K562 (cell line): ENCODE results near the gene SLC22A23. TPM values are rescaled to one million over a fixed set of nuclear protein-coding genes. Genes with fewer than 3 reads are reported as not detected.

Source experiments
- ATAC-seq: fragments of 200-7000 bp; cut with Tn5 transposase; 3 replicates; pipeline ENCODE4 v1.9.1; 2020; ENCODE audit warnings: moderate library complexity
- BruUV-seq: library from RNA; stranded (reverse); fragments of 400-500 nt; replicated peaks from 2 replicates; lab custom pipeline; 2021; lab: Mats Ljungman, UMichigan
- CTCF ChIA-PET: fragments of 300-600 bp; formaldehyde crosslinking; extraction: SDS; loops from one replicate; lab custom pipeline; 2021; ENCODE audit warnings: low intra/inter-chr PET ratio; lab: Yijun Ruan, JAX
- POLR2A ChIA-PET: fragments of 300-600, 350-650 bp; sonication (Branson Sonifier 250); formaldehyde crosslinking; extraction: SDS; loops from one replicate; lab custom pipeline; 2021; ENCODE audit warnings: antibody characterized with exemption, inconsistent platforms; lab: Yijun Ruan, JAX
- DNase-seq, 4 experiments: peaks; one replicate each; pipeline versions ENCODE4 v3.0.0 to v3.0.0-alpha.2; 2011 to 2018; ENCODE audit warnings: low spot score in 3 of 4, mixed read lengths in 3 of 4; ENCODE audit errors: extremely low read depth in 1 of 4
- FAIRE-seq: peaks from 2 replicates; lab custom pipeline; 2011; peaks lifted over from hg19 to GRCh38; lab: Jason Lieb, UNC
- H2AFZ ChIP-seq: 2 replicates; pipeline ENCODE4 v1.6.0; 2011; ENCODE audit warnings: low read depth, low read length, control low read depth, inconsistent platforms
- H3K27ac ChIP-seq: fragments of 200-600 bp; 3 replicates; pipeline ENCODE4 v1.8.0; 2011; ENCODE audit warnings: low read depth, mild to moderate bottlenecking, control low read depth, inconsistent platforms, low read length, moderate library complexity, mixed read lengths; ENCODE audit errors: extremely low read depth
- H3K27me3 ChIP-seq, 2 experiments: fragments of 300-600 bp in 1 of 2; 2 replicates in 1 of 2; 3 replicates in 1 of 2; pipeline versions ENCODE4 v1.6.0 to v1.8.0; 2011; ENCODE audit warnings: inconsistent platforms in 2 of 2, low read length in 2 of 2, mild to moderate bottlenecking in 1 of 2, mixed read lengths in 1 of 2, moderate library complexity in 1 of 2; ENCODE audit not compliant: control insufficient read depth in 2 of 2, insufficient read depth in 2 of 2
- H3K36me3 ChIP-seq: fragments of 300-600 bp; 3 replicates; pipeline ENCODE4 v1.8.0; 2011; ENCODE audit warnings: mild to moderate bottlenecking, low read length, inconsistent platforms; ENCODE audit not compliant: control insufficient read depth, insufficient read depth
- H3K4me1 ChIP-seq, 2 experiments: fragments of 200-600 bp in 1 of 2; replicated peaks in 1 of 2; 2 replicates in 1 of 2; 3 replicates in 1 of 2; pipeline versions ENCODE4 v1.5.1 to v1.8.0; 2011; ENCODE audit warnings: inconsistent platforms in 2 of 2, low read length in 2 of 2, mild to moderate bottlenecking in 1 of 2, mixed read lengths in 1 of 2, moderate library complexity in 1 of 2; ENCODE audit not compliant: control insufficient read depth in 2 of 2, insufficient read depth in 2 of 2
- H3K4me2 ChIP-seq: 2 replicates; pipeline ENCODE4 v1.6.1; 2011; ENCODE audit warnings: low read length, control low read depth, inconsistent platforms, mixed read lengths; ENCODE audit not compliant: insufficient read depth
- H3K4me3 ChIP-seq: fragments of 200-600 bp; sonication (generic), shearing (Covaris generic); 2 replicates; pipeline ENCODE4 v1.5.1; 2016; ENCODE audit warnings: control low read depth, inconsistent platforms
- H3K79me2 ChIP-seq: fragments of 200-600 bp; 3 replicates; pipeline ENCODE4 v1.8.0; 2011; ENCODE audit warnings: low read length, inconsistent platforms; ENCODE audit not compliant: control insufficient read depth, insufficient read depth
- H3K9ac ChIP-seq, 2 experiments: 2 replicates each; pipeline versions ENCODE4 v1.6.0 to v1.6.1; 2011; ENCODE audit warnings: low read depth in 2 of 2, low read length in 2 of 2, control low read depth in 1 of 2, inconsistent platforms in 1 of 2, mild to moderate bottlenecking in 1 of 2, mixed read lengths in 1 of 2; ENCODE audit not compliant: insufficient read depth in 1 of 2
- H3K9me1 ChIP-seq: one replicate; pipeline ENCODE4 v1.6.0; 2011; ENCODE audit warnings: inconsistent platforms, mild to moderate bottlenecking, low read length, moderate library complexity; ENCODE audit not compliant: control insufficient read depth, insufficient read depth
- H3K9me3 ChIP-seq: replicated peaks from 2 replicates; pipeline ENCODE4 v1.5.1; 2011; ENCODE audit warnings: low read depth, low read length, inconsistent platforms; ENCODE audit not compliant: control insufficient read depth, insufficient read depth
- H4K20me1 ChIP-seq: replicated peaks from 2 replicates; pipeline ENCODE4 v1.6.1; 2011; ENCODE audit warnings: low read length, inconsistent platforms, mixed read lengths; ENCODE audit not compliant: control insufficient read depth, insufficient read depth
- BMI1 ChIP-seq: fragments of 150-350 bp; IDR thresholded peaks from 2 replicates; pipeline ENCODE4 v1.6.1; 2014; ENCODE audit warnings: low read length
- ETS1 ChIP-seq: conservative IDR thresholded peaks from 2 replicates; pipeline ENCODE4 v1.6.1; 2011; ENCODE audit warnings: low read depth, mild to moderate bottlenecking, low read length; ENCODE audit not compliant: control insufficient read depth
- FOXA1 ChIP-seq: fragments of 450-650 bp; IDR thresholded peaks from 2 replicates; pipeline ENCODE4 v1.6.1; 2016; ENCODE audit warnings: mild to moderate bottlenecking, borderline replicate concordance
- HDAC1 ChIP-seq, 2 experiments: fragments of 450-650 bp; IDR thresholded peaks; 2 replicates each; pipeline ENCODE4 v1.6.1; 2016 to 2017; ENCODE audit warnings: inconsistent platforms in 1 of 2, mild to moderate bottlenecking in 1 of 2, moderate library complexity in 1 of 2
- HDAC2 ChIP-seq: fragments of 450-650 bp; IDR thresholded peaks from 2 replicates; pipeline ENCODE4 v1.6.1; 2016; ENCODE audit warnings: mild to moderate bottlenecking
- HOMEZ ChIP-seq: fragments of 250-450 bp; sonication (Bioruptor Pico); IDR thresholded peaks from 2 replicates; pipeline ENCODE4 v1.4.0; 2020; ENCODE audit warnings: mild to moderate bottlenecking, moderate library complexity
- MYNN ChIP-seq, 2 experiments: sonication (generic); formaldehyde crosslinking in 1 of 2; IDR thresholded peaks; 2 replicates each; pipeline versions ENCODE4 v1.5.0 to v1.6.1; 2016 to 2020; ENCODE audit warnings: antibody characterized with exemption in 1 of 2, missing genetic modification reagents in 1 of 2
- OTX1 ChIP-seq: fragments of 450-650 bp; formaldehyde crosslinking; IDR thresholded peaks from 2 replicates; pipeline ENCODE4 v1.4.0; 2022; ENCODE audit warnings: mild to moderate bottlenecking
- PHF21A ChIP-seq: fragments of 450-650 bp; IDR thresholded peaks from 2 replicates; pipeline ENCODE4 v1.6.1; 2017; ENCODE audit warnings: low read depth, borderline replicate concordance
- RBM22 ChIP-seq: fragments of 200-400 bp; formaldehyde crosslinking; IDR thresholded peaks from 2 replicates; pipeline ENCODE4 v1.6.1; 2018; ENCODE audit warnings: low read length, low read depth; ENCODE audit not compliant: poor library complexity, severe bottlenecking
- RCOR1 ChIP-seq, 2 experiments: IDR thresholded peaks; 2 replicates each; pipeline ENCODE4 v1.6.1; 2012; ENCODE audit warnings: low read depth in 2 of 2, low read length in 2 of 2, borderline replicate concordance in 1 of 2, improper control_type of control experiment in 1 of 2
- ZFP91 ChIP-seq: sonication (generic); formaldehyde crosslinking; IDR thresholded peaks from 2 replicates; pipeline ENCODE4 v1.8.0; 2022; ENCODE audit warnings: mild to moderate bottlenecking, missing genetic modification reagents
- ZNF316 ChIP-seq: fragments of 450-650 bp; IDR thresholded peaks from 2 replicates; pipeline ENCODE4 v1.6.1; 2016
- ZNF449 ChIP-seq: fragments of 250-450 bp; sonication (Bioruptor Pico); IDR thresholded peaks from 2 replicates; pipeline ENCODE4 v1.8.0; 2022; ENCODE audit warnings: moderate library complexity, mild to moderate bottlenecking, inconsistent platforms
- ZNF696 ChIP-seq: fragments of 250-450 bp; sonication (Bioruptor Pico); conservative IDR thresholded peaks from 2 replicates; pipeline ENCODE4 v1.4.0; 2020; ENCODE audit warnings: mild to moderate bottlenecking, moderate library complexity
- WGBS: fragments of 100-300 bp; shearing (Covaris generic); methylation state at CpG from one replicate; pipeline ENCODE4 v1.1.6; 2016; ENCODE audit warnings: low coverage, mixed read lengths; ENCODE audit not compliant: insufficient coverage; ENCODE audit errors: missing lambda C conversion rate; 5-methylcytosine and 5-hydroxymethylcytosine counted together
- in situ Hi-C: fragments of 300-500 bp; cut with MboI; formaldehyde crosslinking; loops from 4 replicates; pipeline ENCODE4 v1.15.0; 2018; ENCODE audit warnings: inconsistent platforms, mixed read lengths
- intact Hi-C: fragments of 100-400 bp; cut with micrococcal nuclease; formaldehyde crosslinking; loops from 2 replicates; pipeline ENCODE4 v1.14.2; 2022
- polyA plus RNA-seq, 8 experiments: library from polyadenylated mRNA; depleted of rRNA in 4 of 8; stranded (reverse) in 5 of 8; unstranded in 3 of 8; fragments of >200 nt; fragmentation: Nextera tagmentation in 2 of 8; fragmentation: Illumina TruSeq in 1 of 8; extraction: Ambion mirVana in 2 of 8; extraction: Trizol in 1 of 8; gene quantifications; 2 replicates each; pipeline versions ENCODE4 v1.2.1 to v1.2.3, GENCODE V29; 2011 to 2014; ENCODE audit warnings: inconsistent platforms in 1 of 8, missing spikeins in 1 of 8
- total RNA-seq, 7 experiments: library from RNA; depleted of rRNA in 6 of 7; stranded (reverse); fragments of >200 nt in 6 of 7; fragmentation: Illumina TruSeq in 2 of 7; extraction: Trizol in 2 of 7; gene quantifications; 2 replicates each; pipeline versions ENCODE4 v1.2.1 to v1.2.3, GENCODE V29; 2011 to 2021; ENCODE audit warnings: low replicate concordance in 1 of 7

SLC22A23 gene
- total and polyA plus RNA-seq, 9 of the 15 experiments (the other 6 are each of a cell fraction or from before 2014, with no cell fraction given) = 0.30 to 8.7 (median 2.5) TPM

- no peak overlapping the region for H3K4me2 ChIP-seq
- H3K9ac ChIP-seq = no peak overlapping the region
- ATAC-seq (no peak), FAIRE-seq (no peak), DNase-seq (no peak)
- H4K20me1 ChIP-seq = no peaks in the 10 kb centered on the region
- no peak overlapping the region for H3K27ac ChIP-seq
- peaks cover 12 to 44% of the 10 kb centered on the region in 2 experiments for H3K4me1 ChIP-seq
- H3K27me3 ChIP-seq = no peaks in the 10 kb centered on the region
- H3K9me3 ChIP-seq = no peaks in the 10 kb centered on the region
- no peaks in the 10 kb centered on the region for H3K36me3 ChIP-seq
- no peaks in the 10 kb centered on the region for H3K79me2 ChIP-seq
- WGBS = 68% methylated on average over 6 of the region's 6 CpGs
- H2AFZ ChIP-seq = no peak overlapping the region
- ChIA-PET POLR2A (interaction anchor here (1.2 to 2.9 kb wide), 5 partner anchors 7 to 14 kb away, joined by 3 to 14 read pairs (median 5); no protein-coding TSS in a partner anchor), CTCF (no interaction called here)
- H3K9me1 ChIP-seq = no peaks in the 10 kb centered on the region
- in situ Hi-C loops = no loop called here
- BruUV-seq = no TSS peak
- intact Hi-C loops = loop anchor here (2.0 kb wide), 1 partner anchor 13 kb away; no protein-coding TSS in a partner anchor
- H3K4me3 ChIP-seq = no peak overlapping the region
- TF ChIP-seq RCOR1 (IDR thresholded peaks at IDR 0.05; ENCODE audit: borderline replicate concordance in 1 of 2, low read depth in 2 of 2, low read length in 2 of 2) (peak in 1 of 2 experiments; percentile 76; a peak in 2 of 4 replicates), HDAC1 (IDR thresholded peaks at IDR 0.05) (peak in 1 of 2 experiments; percentile 18; a peak in 1 of 4 replicates), RBM22 (no peak), FOXA1 (no peak), BMI1 (no peak), MYNN (IDR thresholded peaks at IDR 0.05) (no peak), MYNN (CRISPR knock-in tag; IDR thresholded peaks at IDR 0.05) (no peak), HDAC2 (no peak), HOMEZ (no peak), ZNF316 (no peak), OTX1 (CRISPR knock-in tag) (no peak), ZFP91 (no peak), PHF21A (no peak), ZNF696 (CRISPR knock-in tag) (no peak), ETS1 (no peak), ZNF449 (CRISPR knock-in tag) (no peak)
Observed at GRCh38 chr6:3341467-3341866, 115.4 kb downstream of the SLC22A23 start.
